Keratinocyte (primary cell): ENCODE results near the gene TMEM52B. TPM values are rescaled to one million over a fixed set of nuclear protein-coding genes. Genes with fewer than 3 reads are reported as not detected.

Experiments used
- DNase-seq: peaks from one replicate; pipeline ENCODE4 v3.0.0-alpha.2; 2011; ENCODE audit warnings: low read depth, missing footprints, low spot score
- FAIRE-seq: peaks from 2 replicates; lab custom pipeline; 2011; peaks lifted over from hg19 to GRCh38; lab: Jason Lieb, UNC
- H2AFZ ChIP-seq: 2 replicates; pipeline ENCODE4 v1.6.0; 2012; ENCODE audit warnings: low read length, control low read depth, inconsistent platforms; ENCODE audit not compliant: control insufficient read depth
- H3K27ac ChIP-seq: 2 replicates; pipeline ENCODE4 v1.5.1; 2011; ENCODE audit warnings: low read length; ENCODE audit not compliant: control insufficient read depth, insufficient read depth
- H3K27me3 ChIP-seq: 3 replicates; pipeline ENCODE4 v1.6.0; 2011; ENCODE audit warnings: low read length; ENCODE audit not compliant: control insufficient read depth, insufficient read depth; ENCODE audit errors: extremely low read depth
- H3K36me3 ChIP-seq, 2 experiments: 2 replicates in 1 of 2; 3 replicates in 1 of 2; pipeline ENCODE4 v1.5.1; 2011; ENCODE audit warnings: low read length in 2 of 2, mild to moderate bottlenecking in 1 of 2; ENCODE audit not compliant: control insufficient read depth in 2 of 2, insufficient read depth in 2 of 2; ENCODE audit errors: extremely low read depth in 1 of 2
- H3K4me1 ChIP-seq: 3 replicates; pipeline ENCODE4 v1.5.1; 2011; ENCODE audit warnings: low read length; ENCODE audit not compliant: control insufficient read depth, insufficient read depth; ENCODE audit errors: extremely low read depth
- H3K4me2 ChIP-seq: 3 replicates; pipeline ENCODE4 v1.6.0; 2011; ENCODE audit warnings: low read depth, low read length; ENCODE audit not compliant: control insufficient read depth, insufficient read depth; ENCODE audit errors: extremely low read depth
- H3K4me3 ChIP-seq, 3 experiments: fragments of 200-600 bp in 1 of 3; sonication (generic) in 1 of 3; 2 replicates in 2 of 3; 3 replicates in 1 of 3; pipeline ENCODE4 v1.5.1; 2011 to 2016; ENCODE audit warnings: low read length in 3 of 3, mild to moderate bottlenecking in 3 of 3, control low read depth in 2 of 3, inconsistent platforms in 1 of 3, low read depth in 1 of 3, mixed read lengths in 1 of 3, mixed run types in 1 of 3, moderate library complexity in 1 of 3; ENCODE audit not compliant: control insufficient read depth in 2 of 3, insufficient read depth in 2 of 3; ENCODE audit errors: extremely low read depth in 1 of 3
- H3K79me2 ChIP-seq: 2 replicates; pipeline ENCODE4 v1.6.0; 2012; ENCODE audit warnings: low read length; ENCODE audit not compliant: control insufficient read depth, insufficient read depth
- H3K9ac ChIP-seq: 3 replicates; pipeline ENCODE4 v1.6.0; 2011; ENCODE audit warnings: low read length; ENCODE audit not compliant: control insufficient read depth, insufficient read depth; ENCODE audit errors: extremely low read depth
- H3K9me1 ChIP-seq: 3 replicates; pipeline ENCODE4 v1.6.0; 2011; ENCODE audit warnings: low read length; ENCODE audit not compliant: control insufficient read depth, insufficient read depth; ENCODE audit errors: extremely low read depth
- H3K9me3 ChIP-seq: 2 replicates; pipeline ENCODE4 v1.5.1; 2012; ENCODE audit warnings: low read depth, low read length; ENCODE audit not compliant: control insufficient read depth
- H4K20me1 ChIP-seq: 3 replicates; pipeline ENCODE4 v1.6.0; 2011; ENCODE audit warnings: low read length; ENCODE audit not compliant: control insufficient read depth, insufficient read depth; ENCODE audit errors: extremely low read depth
- CTCF ChIP-seq, 3 experiments: IDR thresholded peaks in 1 of 3; conservative IDR thresholded peaks in 1 of 3; optimal IDR thresholded peaks in 1 of 3; 2 replicates in 2 of 3; 3 replicates in 1 of 3; pipeline versions ENCODE3 to v1.5.1; 2011; ENCODE audit warnings: low read length in 3 of 3, mild to moderate bottlenecking in 3 of 3, moderate library complexity in 2 of 3, control low read depth in 1 of 3, inconsistent platforms in 1 of 3; ENCODE audit not compliant: insufficient read depth in 2 of 3; ENCODE audit errors: extremely low read depth in 1 of 3
- EZH2 ChIP-seq: IDR thresholded peaks from one replicate; pipeline ENCODE4 v1.6.1; 2012; ENCODE audit warnings: inconsistent platforms, mild to moderate bottlenecking, low read length, moderate library complexity
- dilution Hi-C: fragments of 300-500 bp; cut with MboI; formaldehyde crosslinking; loops from one replicate; pipeline ENCODE4 v1.7.0; 2020; ENCODE audit warnings: low sequenced_read_pairs; ENCODE audit not compliant: extremely low pct_ligation_motif_present
- polyA plus RNA-seq, 5 experiments: library from polyadenylated mRNA; depleted of rRNA in 3 of 5; stranded (reverse) in 3 of 5; stranded (forward) in 1 of 5; unstranded in 1 of 5; fragments of >200 nt; gene quantifications; 1 replicate in 1 of 5; 2 replicates in 3 of 5; 3 replicates in 1 of 5; pipeline versions ENCODE4 v1.2.1 to v1.2.3, GENCODE V29; 2011 to 2012; ENCODE audit warnings: missing spikeins in 2 of 5, low read depth in 1 of 5, low replicate concordance in 1 of 5

The TMEM52B gene
- polyA plus RNA-seq, 1 donor (not counting 4 experiments of a cell fraction or from before 2014, with no cell fraction given), result not detected

- H3K27ac ChIP-seq, result no peak overlapping the region
- no peaks in the 10 kb centered on the region for H3K36me3 ChIP-seq
- no peak overlapping the region for H2AFZ ChIP-seq
- FAIRE-seq (no peak), DNase-seq (no peak)
- H3K9me3 ChIP-seq, result no peaks in the 10 kb centered on the region
- no peak overlapping the region for H3K9ac ChIP-seq
- dilution Hi-C loops, result no loop called here
- TF ChIP-seq EZH2 (no peak), CTCF (optimal IDR thresholded peaks at IDR 0.05 in 1 of 3, IDR thresholded peaks at IDR 0.05 in 1 of 3, conservative IDR thresholded peaks at IDR 0.05 in 1 of 3; ENCODE audit: extremely low read depth in 1 of 3, insufficient read depth in 2 of 3, low read length in 3 of 3) (no peak)
- no peaks in the 10 kb centered on the region for H3K4me1 ChIP-seq
- no peaks in the 10 kb centered on the region for H3K79me2 ChIP-seq
- no peak overlapping the region for H3K4me2 ChIP-seq
- no peaks in the 10 kb centered on the region for H3K9me1 ChIP-seq
- no peaks in the 10 kb centered on the region for H3K27me3 ChIP-seq
- H3K4me3 ChIP-seq, result no peak overlapping the region
- no peaks in the 10 kb centered on the region for H4K20me1 ChIP-seq
Observed at GRCh38 chr12:10147714-10148403, 31.0 kb upstream of the TMEM52B start.

- Histone ChIP-seq H3K9ac (no peak overlapping the region), H4K20me1 (no peaks in the 10 kb centered on the region), H3K9me3 (no peaks in the 10 kb centered on the region), H3K36me3 (no peaks in the 10 kb centered on the region), H2AFZ (no peak overlapping the region), H3K4me3 (no peak overlapping the region), H3K4me2 (no peak overlapping the region), H3K27ac (no peak overlapping the region), H3K9me1 (no peaks in the 10 kb centered on the region), H3K4me1 (no peaks in the 10 kb centered on the region), H3K79me2 (no peaks in the 10 kb centered on the region), H3K27me3 (no peaks in the 10 kb centered on the region)
- FAIRE-seq (no peak), DNase-seq (no peak)
- dilution Hi-C loops, result no loop called here
- TF ChIP-seq CTCF (optimal IDR thresholded peaks at IDR 0.05 in 1 of 3, IDR thresholded peaks at IDR 0.05 in 1 of 3, conservative IDR thresholded peaks at IDR 0.05 in 1 of 3; ENCODE audit: extremely low read depth in 1 of 3, insufficient read depth in 2 of 3, low read length in 3 of 3), result no peak
- no peak for TF ChIP-seq EZH2
Observed at GRCh38 chr12:10151621-10152020, 27.2 kb upstream of the TMEM52B start.
